ENCODE data around the gene THRSP.

THRSP gene

DNA sequence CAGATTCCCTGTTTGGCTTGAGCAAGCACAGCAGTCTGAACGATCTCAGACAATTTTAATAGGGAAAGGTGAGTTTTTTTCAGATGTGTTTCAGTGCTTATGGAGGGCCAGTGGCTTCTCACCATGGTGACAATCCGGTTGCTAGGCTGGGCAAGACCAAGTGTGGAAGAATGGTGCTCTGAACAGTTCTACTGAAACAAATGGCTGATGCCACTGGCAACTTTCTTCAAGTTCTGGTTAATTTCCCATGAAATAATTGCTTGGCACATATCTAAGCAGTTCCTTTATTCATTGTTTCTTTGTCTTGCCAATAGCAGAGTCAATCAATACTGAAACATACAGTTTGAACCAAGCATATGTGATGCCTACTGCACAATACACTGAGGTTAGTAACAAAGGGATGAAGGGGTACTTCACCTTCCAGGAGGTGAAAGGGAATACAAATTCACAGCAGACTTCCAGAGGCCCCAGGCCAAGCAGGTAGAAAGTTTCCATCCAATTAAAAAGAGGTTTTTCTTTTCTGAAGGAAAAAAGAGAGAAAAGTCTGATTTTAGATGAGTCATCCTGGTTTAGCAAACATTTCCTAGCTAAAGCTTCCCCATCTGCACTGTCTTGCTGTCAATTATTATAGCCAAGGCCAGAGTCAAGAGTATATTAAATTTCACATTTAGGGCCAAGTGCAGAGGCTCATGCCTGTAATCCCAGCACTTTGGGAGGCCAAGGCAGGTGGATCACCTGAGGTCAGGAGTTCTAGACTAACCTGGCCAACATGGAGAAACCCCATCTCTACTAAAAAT is 37.2 kb downstream of the THRSP start:
- DNase-seq, result no peak

DNA sequence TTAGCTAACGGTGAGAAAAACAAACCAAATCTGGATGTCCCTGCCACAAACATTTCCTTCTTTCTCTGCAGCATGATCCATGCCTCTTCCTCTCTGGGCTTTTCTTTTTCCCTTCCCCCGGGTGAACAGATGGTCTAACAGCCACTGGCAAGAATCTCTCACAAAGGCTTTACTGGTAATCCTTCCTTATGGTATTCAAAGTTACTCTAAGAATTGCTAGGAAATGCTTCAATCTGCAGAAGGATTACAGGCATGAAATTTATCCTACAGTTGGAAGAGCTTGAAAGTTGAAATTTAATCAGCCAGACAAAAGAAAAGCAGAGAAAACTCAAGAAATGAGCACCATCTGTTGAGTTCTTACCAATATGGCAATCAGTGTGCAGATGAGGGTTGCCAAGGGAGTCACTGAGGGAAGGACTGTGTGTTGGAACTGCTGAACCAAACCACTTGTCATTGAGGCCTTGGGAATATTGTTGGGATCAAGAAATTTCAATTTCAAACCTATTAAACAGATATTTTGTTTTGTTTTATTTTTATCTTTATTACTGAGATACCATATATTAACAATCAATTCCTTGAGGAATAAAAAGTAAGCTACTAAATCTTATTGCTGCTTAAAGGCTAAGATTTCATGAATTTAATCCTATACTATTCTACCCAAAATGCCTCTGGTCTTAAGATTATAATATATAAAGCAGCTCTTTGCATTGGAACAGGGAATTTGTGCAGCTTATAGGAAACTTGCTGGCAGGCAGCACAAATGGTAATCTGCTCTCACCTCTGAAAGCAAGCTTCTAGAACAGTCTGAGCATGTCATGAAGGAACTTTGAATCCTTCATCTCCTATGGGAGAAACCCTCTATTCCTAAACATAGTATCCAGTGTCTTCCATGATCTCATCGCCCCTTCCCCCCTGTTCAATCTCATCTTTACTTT is 45.7 kb downstream of the THRSP start:
- DNase-seq, result no peak

- no peak for DNase-seq
Observed at GRCh38 chr11:78110351-78110750, 46.7 kb downstream of the THRSP start.

- no peak for DNase-seq
Observed at GRCh38 chr11:78110830-78111229, 47.2 kb downstream of the THRSP start.

DNA sequence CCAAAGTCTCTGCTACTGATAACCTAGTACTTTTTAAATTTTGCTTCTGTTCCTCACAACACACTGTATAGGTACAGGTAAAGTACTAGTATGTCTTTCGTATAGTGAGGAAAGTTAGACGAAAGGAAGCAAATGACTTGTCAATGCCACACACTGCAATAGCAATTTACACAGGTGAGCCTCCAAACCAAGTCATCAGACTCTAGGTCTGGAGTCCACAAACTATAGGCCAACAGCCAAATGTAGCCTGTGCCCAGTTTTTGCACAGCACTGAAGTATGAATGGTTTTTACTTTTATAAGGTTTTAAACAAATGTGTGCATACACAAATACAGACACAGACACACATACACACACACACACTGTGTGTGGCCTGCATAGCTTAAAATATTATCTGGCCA is 47.6 kb downstream of the THRSP start:
- no peak for DNase-seq

- no peak for DNase-seq
Observed at GRCh38 chr11:78112582-78113275, 49.1 kb downstream of the THRSP start.

Measured in activated naive CD4-positive, alpha-beta T cell (primary cell).